Mammary epithelial cell (primary cell): Measurements from ENCODE around the gene FAM9C.

Source experiments
- CTCF ChIP-seq, 2 donors: IDR thresholded peaks in 1 of 2; conservative IDR thresholded peaks in 1 of 2; 2 replicates each; pipeline ENCODE4 v1.5.1; 2011 to 2012; ENCODE audit warnings: inconsistent platforms in 2 of 2, low read length in 2 of 2, mild to moderate bottlenecking in 2 of 2, control low read depth in 1 of 2, low read depth in 1 of 2; ENCODE audit not compliant: insufficient read depth in 1 of 2; ENCODE audit errors: extremely low read depth in 1 of 2
- EZH2 ChIP-seq: IDR thresholded peaks from 2 replicates; pipeline ENCODE4 v1.6.1; 2012; ENCODE audit warnings: low read length, inconsistent platforms, borderline replicate concordance

GRCh38 chrX:13082206-13083065 lies 38.0 kb upstream of the FAM9C start:
- TF ChIP-seq CTCF (conservative IDR thresholded peaks at IDR 0.05 in 1 of 2, IDR thresholded peaks at IDR 0.05 in 1 of 2; ENCODE audit: extremely low read depth in 1 of 2, insufficient read depth in 1 of 2, low read depth in 1 of 2, low read length in 2 of 2) (no peak), EZH2 (no peak)
